ENCODE results near the gene SBF1.

The SBF1 gene

DNA sequence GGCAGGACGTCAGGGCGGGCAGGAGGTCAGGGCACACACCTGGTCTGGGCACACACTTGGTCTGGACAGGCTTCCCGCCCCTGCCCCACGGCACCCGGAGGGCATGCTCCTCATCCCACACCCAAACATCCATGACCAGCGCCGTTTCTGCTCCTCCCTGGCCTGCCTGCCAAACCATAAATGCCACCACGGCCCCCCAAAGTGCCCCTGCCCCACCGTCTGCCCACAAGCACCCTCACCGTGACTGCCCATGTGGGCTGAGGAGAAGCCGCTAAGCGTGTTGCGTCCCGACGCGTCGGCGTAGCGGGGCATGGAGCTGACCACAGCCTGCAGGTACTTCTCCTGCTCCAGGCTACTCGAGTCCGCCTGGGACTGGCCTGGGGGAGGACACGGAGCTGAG lies 15.8 kb downstream of the SBF1 start:
- no peak for TF ChIP-seq ZFP30 (CRISPR knock-in tag; IDR thresholded peaks at IDR 0.05)
- no peak for ATAC-seq

DNA sequence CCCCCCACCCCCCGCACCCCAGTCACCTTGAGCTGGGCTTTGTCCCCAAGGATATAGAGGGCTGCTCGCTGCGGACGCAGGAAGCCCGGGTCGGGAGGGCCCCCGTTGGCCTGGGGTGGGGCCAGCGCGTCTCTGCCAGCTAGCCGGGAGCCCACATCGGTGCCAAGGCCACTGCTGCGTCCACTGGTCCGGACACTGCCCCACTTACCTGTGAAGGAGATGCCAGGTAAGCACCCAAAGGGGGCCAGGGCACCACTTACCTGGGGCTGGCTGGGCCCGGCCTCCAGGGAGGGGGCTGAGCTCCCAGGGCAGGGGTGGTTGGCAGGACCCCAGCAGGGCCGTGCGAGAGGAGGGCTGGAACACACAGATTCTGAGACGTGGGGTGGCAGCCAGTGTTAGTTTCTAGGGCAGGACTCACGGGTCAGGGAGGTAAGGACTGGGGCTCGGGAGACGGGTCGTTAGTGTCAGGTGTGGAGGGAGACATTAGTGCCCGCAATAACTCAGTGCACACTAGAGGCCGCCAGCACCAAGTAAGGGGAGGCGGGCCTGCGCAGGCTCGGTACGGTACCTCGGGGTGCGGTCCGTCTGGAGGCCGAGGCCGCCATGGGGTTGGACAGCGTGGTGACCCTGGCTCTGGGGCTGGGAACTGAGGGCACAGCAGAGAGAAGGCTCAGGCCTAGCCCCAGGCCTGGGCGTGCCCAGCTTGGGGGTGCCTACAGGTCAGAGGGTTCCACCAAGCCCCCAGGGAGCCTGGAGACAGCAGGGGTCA lies 18.2 kb downstream of the SBF1 start:
- TF ChIP-seq, protein P1, sequence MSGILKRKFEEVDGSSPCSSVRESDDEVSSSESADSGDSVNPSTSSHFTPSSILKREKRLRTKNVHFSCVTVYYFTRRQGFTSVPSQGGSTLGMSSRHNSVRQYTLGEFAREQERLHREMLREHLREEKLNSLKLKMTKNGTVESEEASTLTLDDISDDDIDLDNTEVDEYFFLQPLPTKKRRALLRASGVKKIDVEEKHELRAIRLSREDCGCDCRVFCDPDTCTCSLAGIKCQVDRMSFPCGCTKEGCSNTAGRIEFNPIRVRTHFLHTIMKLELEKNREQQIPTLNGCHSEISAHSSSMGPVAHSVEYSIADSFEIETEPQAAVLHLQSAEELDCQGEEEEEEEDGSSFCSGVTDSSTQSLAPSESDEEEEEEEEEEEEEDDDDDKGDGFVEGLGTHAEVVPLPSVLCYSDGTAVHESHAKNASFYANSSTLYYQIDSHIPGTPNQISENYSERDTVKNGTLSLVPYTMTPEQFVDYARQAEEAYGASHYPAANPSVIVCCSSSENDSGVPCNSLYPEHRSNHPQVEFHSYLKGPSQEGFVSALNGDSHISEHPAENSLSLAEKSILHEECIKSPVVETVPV (CRISPR knock-in tag; IDR thresholded peaks at IDR 0.05) = no peak
- TF ChIP-seq TOX (CRISPR knock-in tag; IDR thresholded peaks at IDR 0.05; ENCODE audit: borderline replicate concordance) (no peak), ZFP3 (CRISPR knock-in tag; IDR thresholded peaks at IDR 0.05) (no peak), CSDC2 (CRISPR knock-in tag; IDR thresholded peaks at IDR 0.05) (no peak), ESRRG (CRISPR knock-in tag; IDR thresholded peaks at IDR 0.05) (no peak), ZC3H10 (CRISPR knock-in tag; IDR thresholded peaks at IDR 0.05) (no peak), OSR1 (CRISPR knock-in tag; IDR thresholded peaks at IDR 0.05) (no peak), ZNF565 (CRISPR knock-in tag; conservative IDR thresholded peaks at IDR 0.05; ENCODE audit: low read depth) (no peak), TCF4 (CRISPR knock-in tag; IDR thresholded peaks at IDR 0.05; ENCODE audit: borderline replicate concordance) (no peak)
- peak; percentile 33; the same call in 2 of the 3 replicates for ATAC-seq

DNA sequence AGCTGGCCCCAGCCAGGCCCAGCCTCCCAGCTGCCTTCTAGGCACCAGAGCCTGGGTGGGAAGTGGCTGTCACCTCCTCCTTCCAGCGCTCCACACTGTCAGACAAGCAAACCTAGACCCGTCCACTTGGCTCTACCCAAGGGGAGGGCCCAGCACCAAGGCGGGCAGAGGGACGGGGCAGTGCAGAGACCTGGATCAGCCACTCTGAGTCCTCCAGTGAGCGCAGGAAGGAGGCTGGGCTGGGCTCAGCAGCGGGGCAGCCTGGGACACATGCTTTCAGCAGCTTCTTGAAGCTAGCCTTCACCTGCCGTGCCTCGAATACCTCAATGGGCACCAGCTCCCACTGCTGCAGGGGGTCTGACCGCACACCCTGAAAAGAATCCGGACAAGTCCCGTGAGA lies 18.8 kb downstream of the SBF1 start:
- ATAC-seq = no peak
- TF ChIP-seq PPARA (CRISPR knock-in tag; IDR thresholded peaks at IDR 0.05; ENCODE audit: borderline replicate concordance) (no peak), CSDC2 (CRISPR knock-in tag; IDR thresholded peaks at IDR 0.05) (no peak), ZC3H10 (CRISPR knock-in tag; IDR thresholded peaks at IDR 0.05) (no peak), ZNF8 (CRISPR knock-in tag; IDR thresholded peaks at IDR 0.05) (no peak), ZNF565 (CRISPR knock-in tag; conservative IDR thresholded peaks at IDR 0.05; ENCODE audit: low read depth) (no peak), SNAI2 (CRISPR knock-in tag; IDR thresholded peaks at IDR 0.05) (no peak), RARB (CRISPR knock-in tag; IDR thresholded peaks at IDR 0.05) (no peak), ISL1 (CRISPR knock-in tag; IDR thresholded peaks at IDR 0.05) (no peak), ZFP3 (CRISPR knock-in tag; IDR thresholded peaks at IDR 0.05) (no peak), TCF4 (CRISPR knock-in tag; IDR thresholded peaks at IDR 0.05; ENCODE audit: borderline replicate concordance) (no peak), ZNF70 (CRISPR knock-in tag; IDR thresholded peaks at IDR 0.05) (no peak)
- TF ChIP-seq, protein P2, sequence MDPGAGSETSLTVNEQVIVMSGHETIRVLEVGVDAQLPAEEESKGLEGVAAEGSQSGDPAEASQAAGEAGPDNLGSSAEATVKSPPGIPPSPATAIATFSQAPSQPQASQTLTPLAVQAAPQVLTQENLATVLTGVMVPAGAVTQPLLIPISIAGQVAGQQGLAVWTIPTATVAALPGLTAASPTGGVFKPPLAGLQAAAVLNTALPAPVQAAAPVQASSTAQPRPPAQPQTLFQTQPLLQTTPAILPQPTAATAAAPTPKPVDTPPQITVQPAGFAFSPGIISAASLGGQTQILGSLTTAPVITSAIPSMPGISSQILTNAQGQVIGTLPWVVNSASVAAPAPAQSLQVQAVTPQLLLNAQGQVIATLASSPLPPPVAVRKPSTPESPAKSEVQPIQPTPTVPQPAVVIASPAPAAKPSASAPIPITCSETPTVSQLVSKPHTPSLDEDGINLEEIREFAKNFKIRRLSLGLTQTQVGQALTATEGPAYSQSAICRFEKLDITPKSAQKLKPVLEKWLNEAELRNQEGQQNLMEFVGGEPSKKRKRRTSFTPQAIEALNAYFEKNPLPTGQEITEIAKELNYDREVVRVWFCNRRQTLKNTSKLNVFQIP (CRISPR knock-in tag; IDR thresholded peaks at IDR 0.05; ENCODE audit: borderline replicate concordance, low read depth) = no peak
- TF ChIP-seq, protein P3, sequence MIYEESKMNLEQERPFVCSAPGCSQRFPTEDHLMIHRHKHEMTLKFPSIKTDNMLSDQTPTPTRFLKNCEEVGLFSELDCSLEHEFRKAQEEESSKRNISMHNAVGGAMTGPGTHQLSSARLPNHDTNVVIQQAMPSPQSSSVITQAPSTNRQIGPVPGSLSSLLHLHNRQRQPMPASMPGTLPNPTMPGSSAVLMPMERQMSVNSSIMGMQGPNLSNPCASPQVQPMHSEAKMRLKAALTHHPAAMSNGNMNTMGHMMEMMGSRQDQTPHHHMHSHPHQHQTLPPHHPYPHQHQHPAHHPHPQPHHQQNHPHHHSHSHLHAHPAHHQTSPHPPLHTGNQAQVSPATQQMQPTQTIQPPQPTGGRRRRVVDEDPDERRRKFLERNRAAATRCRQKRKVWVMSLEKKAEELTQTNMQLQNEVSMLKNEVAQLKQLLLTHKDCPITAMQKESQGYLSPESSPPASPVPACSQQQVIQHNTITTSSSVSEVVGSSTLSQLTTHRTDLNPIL (CRISPR knock-in tag; IDR thresholded peaks at IDR 0.05; ENCODE audit: low read depth) = no peak
- TF ChIP-seq, protein P4, sequence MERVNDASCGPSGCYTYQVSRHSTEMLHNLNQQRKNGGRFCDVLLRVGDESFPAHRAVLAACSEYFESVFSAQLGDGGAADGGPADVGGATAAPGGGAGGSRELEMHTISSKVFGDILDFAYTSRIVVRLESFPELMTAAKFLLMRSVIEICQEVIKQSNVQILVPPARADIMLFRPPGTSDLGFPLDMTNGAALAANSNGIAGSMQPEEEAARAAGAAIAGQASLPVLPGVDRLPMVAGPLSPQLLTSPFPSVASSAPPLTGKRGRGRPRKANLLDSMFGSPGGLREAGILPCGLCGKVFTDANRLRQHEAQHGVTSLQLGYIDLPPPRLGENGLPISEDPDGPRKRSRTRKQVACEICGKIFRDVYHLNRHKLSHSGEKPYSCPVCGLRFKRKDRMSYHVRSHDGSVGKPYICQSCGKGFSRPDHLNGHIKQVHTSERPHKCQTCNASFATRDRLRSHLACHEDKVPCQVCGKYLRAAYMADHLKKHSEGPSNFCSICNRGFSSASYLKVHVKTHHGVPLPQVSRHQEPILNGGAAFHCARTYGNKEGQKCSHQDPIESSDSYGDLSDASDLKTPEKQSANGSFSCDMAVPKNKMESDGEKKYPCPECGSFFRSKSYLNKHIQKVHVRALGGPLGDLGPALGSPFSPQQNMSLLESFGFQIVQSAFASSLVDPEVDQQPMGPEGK (CRISPR knock-in tag; IDR thresholded peaks at IDR 0.05; ENCODE audit: borderline replicate concordance) = no peak
- TF ChIP-seq, protein P5, sequence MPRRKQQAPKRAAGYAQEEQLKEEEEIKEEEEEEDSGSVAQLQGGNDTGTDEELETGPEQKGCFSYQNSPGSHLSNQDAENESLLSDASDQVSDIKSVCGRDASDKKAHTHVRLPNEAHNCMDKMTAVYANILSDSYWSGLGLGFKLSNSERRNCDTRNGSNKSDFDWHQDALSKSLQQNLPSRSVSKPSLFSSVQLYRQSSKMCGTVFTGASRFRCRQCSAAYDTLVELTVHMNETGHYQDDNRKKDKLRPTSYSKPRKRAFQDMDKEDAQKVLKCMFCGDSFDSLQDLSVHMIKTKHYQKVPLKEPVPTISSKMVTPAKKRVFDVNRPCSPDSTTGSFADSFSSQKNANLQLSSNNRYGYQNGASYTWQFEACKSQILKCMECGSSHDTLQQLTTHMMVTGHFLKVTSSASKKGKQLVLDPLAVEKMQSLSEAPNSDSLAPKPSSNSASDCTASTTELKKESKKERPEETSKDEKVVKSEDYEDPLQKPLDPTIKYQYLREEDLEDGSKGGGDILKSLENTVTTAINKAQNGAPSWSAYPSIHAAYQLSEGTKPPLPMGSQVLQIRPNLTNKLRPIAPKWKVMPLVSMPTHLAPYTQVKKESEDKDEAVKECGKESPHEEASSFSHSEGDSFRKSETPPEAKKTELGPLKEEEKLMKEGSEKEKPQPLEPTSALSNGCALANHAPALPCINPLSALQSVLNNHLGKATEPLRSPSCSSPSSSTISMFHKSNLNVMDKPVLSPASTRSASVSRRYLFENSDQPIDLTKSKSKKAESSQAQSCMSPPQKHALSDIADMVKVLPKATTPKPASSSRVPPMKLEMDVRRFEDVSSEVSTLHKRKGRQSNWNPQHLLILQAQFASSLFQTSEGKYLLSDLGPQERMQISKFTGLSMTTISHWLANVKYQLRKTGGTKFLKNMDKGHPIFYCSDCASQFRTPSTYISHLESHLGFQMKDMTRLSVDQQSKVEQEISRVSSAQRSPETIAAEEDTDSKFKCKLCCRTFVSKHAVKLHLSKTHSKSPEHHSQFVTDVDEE (CRISPR knock-in tag; IDR thresholded peaks at IDR 0.05) = no peak
- TF ChIP-seq, protein P1 (CRISPR knock-in tag; IDR thresholded peaks at IDR 0.05) = no peak

All from SK-N-SH treated with all-trans-retinoic acid at 6 μM for 48 hours (cell line).